Hepatocyte (in vitro differentiated cells): ENCODE results near the gene GLMP.

Experiments
- EZH2phosphoT487 ChIP-seq: fragments of 200-600 bp; sonication (generic); IDR thresholded peaks from one replicate; pipeline ENCODE4 v1.6.1; 2018; ENCODE audit warnings: antibody characterized with exemption, mild to moderate bottlenecking, low read depth, moderate library complexity; ENCODE audit not compliant: unreplicated experiment, severe bottlenecking
- TF ChIP-seq, protein P1 (sequence below): fragments of 200-600 bp; sonication (generic); IDR thresholded peaks from 2 replicates; pipeline ENCODE4 v1.5.1; 2016; ENCODE audit warnings: antibody characterized with exemption, mild to moderate bottlenecking; ENCODE audit not compliant: poor library complexity

DNA sequence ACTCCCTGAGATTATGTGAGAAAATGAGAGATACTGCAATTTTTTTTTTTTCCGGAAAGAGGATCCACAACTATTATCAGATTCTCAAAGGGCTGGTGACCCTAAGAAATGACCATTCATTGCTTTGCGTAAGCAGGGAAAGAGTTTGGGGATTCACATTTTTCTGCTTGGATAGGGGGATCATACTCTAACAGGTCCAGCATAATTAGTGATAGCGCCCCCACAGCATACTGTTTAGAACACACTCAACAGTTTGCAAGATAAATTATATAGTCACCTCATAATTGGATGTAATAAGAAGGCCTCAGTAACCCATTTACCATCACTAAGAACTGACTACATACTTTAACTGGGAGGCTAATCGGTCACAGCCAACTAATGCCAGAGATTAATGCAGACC lies 40.8 kb upstream of the GLMP start:
- TF ChIP-seq, protein P1, sequence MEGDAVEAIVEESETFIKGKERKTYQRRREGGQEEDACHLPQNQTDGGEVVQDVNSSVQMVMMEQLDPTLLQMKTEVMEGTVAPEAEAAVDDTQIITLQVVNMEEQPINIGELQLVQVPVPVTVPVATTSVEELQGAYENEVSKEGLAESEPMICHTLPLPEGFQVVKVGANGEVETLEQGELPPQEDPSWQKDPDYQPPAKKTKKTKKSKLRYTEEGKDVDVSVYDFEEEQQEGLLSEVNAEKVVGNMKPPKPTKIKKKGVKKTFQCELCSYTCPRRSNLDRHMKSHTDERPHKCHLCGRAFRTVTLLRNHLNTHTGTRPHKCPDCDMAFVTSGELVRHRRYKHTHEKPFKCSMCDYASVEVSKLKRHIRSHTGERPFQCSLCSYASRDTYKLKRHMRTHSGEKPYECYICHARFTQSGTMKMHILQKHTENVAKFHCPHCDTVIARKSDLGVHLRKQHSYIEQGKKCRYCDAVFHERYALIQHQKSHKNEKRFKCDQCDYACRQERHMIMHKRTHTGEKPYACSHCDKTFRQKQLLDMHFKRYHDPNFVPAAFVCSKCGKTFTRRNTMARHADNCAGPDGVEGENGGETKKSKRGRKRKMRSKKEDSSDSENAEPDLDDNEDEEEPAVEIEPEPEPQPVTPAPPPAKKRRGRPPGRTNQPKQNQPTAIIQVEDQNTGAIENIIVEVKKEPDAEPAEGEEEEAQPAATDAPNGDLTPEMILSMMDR = peak; percentile 18
- TF ChIP-seq EZH2phosphoT487 = no peak
